Neural cell (in vitro differentiated cells): ENCODE results near the gene ATP12A. TPM values are rescaled to one million over a fixed set of nuclear protein-coding genes. Genes with fewer than 3 reads are reported as not detected.

Experiments used
- H2AFZ ChIP-seq: fragments of 200-600, 300-800 bp; sonication (generic), shearing (Covaris generic); 2 replicates; pipeline ENCODE4 v1.6.0; 2014; ENCODE audit warnings: low read depth, mild to moderate bottlenecking, antibody characterized with exemption, low read length, moderate library complexity
- H3F3A ChIP-seq: fragments of 200-600 bp; shearing (Covaris generic); 2 replicates; pipeline ENCODE4 v1.6.1; 2016; ENCODE audit warnings: mild to moderate bottlenecking, moderate library complexity, mixed read lengths, antibody characterized with exemption, low read length; ENCODE audit not compliant: insufficient read depth, poor library complexity, severe bottlenecking
- H3K27ac ChIP-seq: fragments of 200-600, 300-800 bp; sonication (generic), shearing (Covaris generic); 2 replicates; pipeline ENCODE4 v1.5.1; 2014; ENCODE audit warnings: mild to moderate bottlenecking, low read length, moderate library complexity
- H3K27me3 ChIP-seq: fragments of 300-800, 200-600 bp; sonication (generic), shearing (Covaris generic); 2 replicates; pipeline ENCODE4 v1.6.0; 2014; ENCODE audit warnings: mild to moderate bottlenecking, low read depth, low read length, moderate library complexity; ENCODE audit not compliant: insufficient read depth
- H3K36me3 ChIP-seq: fragments of 300-800, 200-600 bp; sonication (generic), shearing (Covaris generic); 2 replicates; pipeline ENCODE4 v1.5.1; 2014; ENCODE audit warnings: mild to moderate bottlenecking, antibody characterized with exemption, low read length, moderate library complexity; ENCODE audit not compliant: insufficient read depth
- H3K4me2 ChIP-seq: fragments of 300-800, 200-600 bp; sonication (generic), shearing (Covaris generic); 2 replicates; pipeline ENCODE4 v1.6.0; 2014; ENCODE audit warnings: mild to moderate bottlenecking, low read length
- H3K4me3 ChIP-seq: fragments of 300-800, 200-600 bp; sonication (generic), shearing (Covaris generic); 2 replicates; pipeline ENCODE4 v1.5.1; 2014; ENCODE audit warnings: mild to moderate bottlenecking, low read length, moderate library complexity
- H3K79me2 ChIP-seq: fragments of 200-600 bp; shearing (Covaris generic); replicated peaks from 2 replicates; pipeline ENCODE4 v1.6.0; 2014; ENCODE audit warnings: mild to moderate bottlenecking, low read length, moderate library complexity; ENCODE audit not compliant: insufficient read depth
- H3K9ac ChIP-seq: fragments of 300-800, 200-600 bp; sonication (generic), shearing (Covaris generic); 2 replicates; pipeline ENCODE4 v1.6.1; 2016; ENCODE audit warnings: mild to moderate bottlenecking, low read length, mixed read lengths
- H3K9me2 ChIP-seq: fragments of 200-600 bp; shearing (Covaris generic); 2 replicates; pipeline ENCODE4 v1.6.1; 2016; ENCODE audit warnings: mild to moderate bottlenecking, low read length, mixed read lengths; ENCODE audit not compliant: insufficient read depth
- H3K9me3 ChIP-seq: fragments of 200-600, 300-800 bp; sonication (generic), shearing (Covaris generic); 2 replicates; pipeline ENCODE4 v1.6.1; 2016; ENCODE audit warnings: mild to moderate bottlenecking, mixed run types, low read length, moderate library complexity, mixed read lengths
- H4K20me1 ChIP-seq: fragments of 200-600 bp; shearing (Covaris generic); 2 replicates; pipeline ENCODE4 v1.6.1; 2016; ENCODE audit warnings: mild to moderate bottlenecking, mixed run types; ENCODE audit not compliant: insufficient read depth
- EP300 ChIP-seq: fragments of 450-650 bp; conservative IDR thresholded peaks from 2 replicates; pipeline ENCODE4 v1.6.1; 2014; ENCODE audit warnings: antibody characterized with exemption, mild to moderate bottlenecking, moderate library complexity; ENCODE audit not compliant: poor library complexity, severe bottlenecking
- EZH2 ChIP-seq: fragments of 200-600, 300-800 bp; shearing (Covaris generic), sonication (generic); IDR thresholded peaks from 2 replicates; pipeline ENCODE4 v1.6.1; 2014; ENCODE audit warnings: antibody characterized with exemption, low read length, borderline replicate concordance, mild to moderate bottlenecking; ENCODE audit not compliant: insufficient read depth, poor library complexity, severe bottlenecking
- MXI1 ChIP-seq: fragments of 450-650 bp; conservative IDR thresholded peaks from 2 replicates; pipeline ENCODE4 v1.6.1; 2014; ENCODE audit warnings: antibody characterized with exemption, mild to moderate bottlenecking; ENCODE audit not compliant: poor library complexity, severe bottlenecking
- POLR2AphosphoS5 ChIP-seq: IDR thresholded peaks from 2 replicates; pipeline ENCODE4 v1.6.1; 2012
- RAD21 ChIP-seq: fragments of 450-650 bp; conservative IDR thresholded peaks from 2 replicates; pipeline ENCODE4 v1.6.1; 2014; ENCODE audit warnings: antibody characterized with exemption, mild to moderate bottlenecking, moderate library complexity
- SMC3 ChIP-seq: fragments of 450-650 bp; conservative IDR thresholded peaks from 2 replicates; pipeline ENCODE4 v1.6.1; 2014; ENCODE audit warnings: antibody characterized with exemption, mild to moderate bottlenecking, moderate library complexity; ENCODE audit not compliant: poor library complexity
- TAF1 ChIP-seq: IDR thresholded peaks from 2 replicates; pipeline ENCODE4 v1.6.1; 2012; ENCODE audit warnings: low read depth
- polyA plus RNA-seq: library from polyadenylated mRNA; depleted of rRNA; stranded (reverse); fragments of >200 nt; gene quantifications from 2 replicates; pipeline ENCODE4 v1.2.3, GENCODE V29; 2014
- TF ChIP-seq, protein P1 (sequence below): fragments of 450-650 bp; IDR thresholded peaks from 2 replicates; pipeline ENCODE4 v1.5.1; 2014; ENCODE audit warnings: antibody characterized with exemption, mild to moderate bottlenecking, moderate library complexity; ENCODE audit not compliant: poor library complexity, severe bottlenecking
- TF ChIP-seq, protein P2 (sequence below): IDR thresholded peaks from 2 replicates; pipeline ENCODE4 v1.6.1; 2012; ENCODE audit warnings: borderline replicate concordance

The ATP12A gene
- polyA plus RNA-seq, 1 donor from 2014 or later = not detected

DNA sequence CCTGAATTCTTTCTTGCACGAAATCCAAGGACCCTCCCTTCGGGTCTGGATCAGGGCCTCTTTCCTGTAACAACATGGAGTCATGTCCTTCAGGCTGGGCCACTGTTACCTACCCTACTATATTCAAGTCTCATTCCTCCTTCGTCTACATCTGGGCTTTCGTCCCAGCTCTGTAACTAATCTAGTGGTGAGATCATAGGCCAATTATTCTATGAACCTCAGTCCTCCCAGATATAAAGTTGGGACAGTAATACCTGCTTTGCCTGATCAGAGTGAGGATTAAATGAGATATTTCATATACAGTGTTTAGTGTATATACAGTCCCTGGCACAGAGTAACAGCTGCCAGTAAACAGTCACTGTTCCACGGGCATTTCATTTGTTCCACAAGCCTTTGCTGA is 48.3 kb upstream of the ATP12A start:
- H3K27me3 ChIP-seq = no peaks in the 10 kb centered on the region
- no peaks in the 10 kb centered on the region for H3K36me3 ChIP-seq
- no peaks in the 10 kb centered on the region for H4K20me1 ChIP-seq
- H2AFZ ChIP-seq = no peak overlapping the region
- H3F3A ChIP-seq = no peaks in the 10 kb centered on the region
- H3K4me2 ChIP-seq = no peak overlapping the region
- H3K27ac ChIP-seq = no peak overlapping the region
- no peak overlapping the region for H3K4me3 ChIP-seq
- H3K79me2 ChIP-seq = no peaks in the 10 kb centered on the region
- H3K9ac ChIP-seq = no peak overlapping the region
- TF ChIP-seq, protein P1, sequence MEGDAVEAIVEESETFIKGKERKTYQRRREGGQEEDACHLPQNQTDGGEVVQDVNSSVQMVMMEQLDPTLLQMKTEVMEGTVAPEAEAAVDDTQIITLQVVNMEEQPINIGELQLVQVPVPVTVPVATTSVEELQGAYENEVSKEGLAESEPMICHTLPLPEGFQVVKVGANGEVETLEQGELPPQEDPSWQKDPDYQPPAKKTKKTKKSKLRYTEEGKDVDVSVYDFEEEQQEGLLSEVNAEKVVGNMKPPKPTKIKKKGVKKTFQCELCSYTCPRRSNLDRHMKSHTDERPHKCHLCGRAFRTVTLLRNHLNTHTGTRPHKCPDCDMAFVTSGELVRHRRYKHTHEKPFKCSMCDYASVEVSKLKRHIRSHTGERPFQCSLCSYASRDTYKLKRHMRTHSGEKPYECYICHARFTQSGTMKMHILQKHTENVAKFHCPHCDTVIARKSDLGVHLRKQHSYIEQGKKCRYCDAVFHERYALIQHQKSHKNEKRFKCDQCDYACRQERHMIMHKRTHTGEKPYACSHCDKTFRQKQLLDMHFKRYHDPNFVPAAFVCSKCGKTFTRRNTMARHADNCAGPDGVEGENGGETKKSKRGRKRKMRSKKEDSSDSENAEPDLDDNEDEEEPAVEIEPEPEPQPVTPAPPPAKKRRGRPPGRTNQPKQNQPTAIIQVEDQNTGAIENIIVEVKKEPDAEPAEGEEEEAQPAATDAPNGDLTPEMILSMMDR = no peak
- TF ChIP-seq RAD21 (no peak), SMC3 (no peak), POLR2AphosphoS5 (no peak), EP300 (no peak), EZH2 (no peak), MXI1 (no peak), TAF1 (no peak)
- TF ChIP-seq, protein P2, sequence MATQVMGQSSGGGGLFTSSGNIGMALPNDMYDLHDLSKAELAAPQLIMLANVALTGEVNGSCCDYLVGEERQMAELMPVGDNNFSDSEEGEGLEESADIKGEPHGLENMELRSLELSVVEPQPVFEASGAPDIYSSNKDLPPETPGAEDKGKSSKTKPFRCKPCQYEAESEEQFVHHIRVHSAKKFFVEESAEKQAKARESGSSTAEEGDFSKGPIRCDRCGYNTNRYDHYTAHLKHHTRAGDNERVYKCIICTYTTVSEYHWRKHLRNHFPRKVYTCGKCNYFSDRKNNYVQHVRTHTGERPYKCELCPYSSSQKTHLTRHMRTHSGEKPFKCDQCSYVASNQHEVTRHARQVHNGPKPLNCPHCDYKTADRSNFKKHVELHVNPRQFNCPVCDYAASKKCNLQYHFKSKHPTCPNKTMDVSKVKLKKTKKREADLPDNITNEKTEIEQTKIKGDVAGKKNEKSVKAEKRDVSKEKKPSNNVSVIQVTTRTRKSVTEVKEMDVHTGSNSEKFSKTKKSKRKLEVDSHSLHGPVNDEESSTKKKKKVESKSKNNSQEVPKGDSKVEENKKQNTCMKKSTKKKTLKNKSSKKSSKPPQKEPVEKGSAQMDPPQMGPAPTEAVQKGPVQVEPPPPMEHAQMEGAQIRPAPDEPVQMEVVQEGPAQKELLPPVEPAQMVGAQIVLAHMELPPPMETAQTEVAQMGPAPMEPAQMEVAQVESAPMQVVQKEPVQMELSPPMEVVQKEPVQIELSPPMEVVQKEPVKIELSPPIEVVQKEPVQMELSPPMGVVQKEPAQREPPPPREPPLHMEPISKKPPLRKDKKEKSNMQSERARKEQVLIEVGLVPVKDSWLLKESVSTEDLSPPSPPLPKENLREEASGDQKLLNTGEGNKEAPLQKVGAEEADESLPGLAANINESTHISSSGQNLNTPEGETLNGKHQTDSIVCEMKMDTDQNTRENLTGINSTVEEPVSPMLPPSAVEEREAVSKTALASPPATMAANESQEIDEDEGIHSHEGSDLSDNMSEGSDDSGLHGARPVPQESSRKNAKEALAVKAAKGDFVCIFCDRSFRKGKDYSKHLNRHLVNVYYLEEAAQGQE = no peak
- H3K9me2 ChIP-seq = no peaks in the 10 kb centered on the region
- H3K9me3 ChIP-seq = no peaks in the 10 kb centered on the region

DNA sequence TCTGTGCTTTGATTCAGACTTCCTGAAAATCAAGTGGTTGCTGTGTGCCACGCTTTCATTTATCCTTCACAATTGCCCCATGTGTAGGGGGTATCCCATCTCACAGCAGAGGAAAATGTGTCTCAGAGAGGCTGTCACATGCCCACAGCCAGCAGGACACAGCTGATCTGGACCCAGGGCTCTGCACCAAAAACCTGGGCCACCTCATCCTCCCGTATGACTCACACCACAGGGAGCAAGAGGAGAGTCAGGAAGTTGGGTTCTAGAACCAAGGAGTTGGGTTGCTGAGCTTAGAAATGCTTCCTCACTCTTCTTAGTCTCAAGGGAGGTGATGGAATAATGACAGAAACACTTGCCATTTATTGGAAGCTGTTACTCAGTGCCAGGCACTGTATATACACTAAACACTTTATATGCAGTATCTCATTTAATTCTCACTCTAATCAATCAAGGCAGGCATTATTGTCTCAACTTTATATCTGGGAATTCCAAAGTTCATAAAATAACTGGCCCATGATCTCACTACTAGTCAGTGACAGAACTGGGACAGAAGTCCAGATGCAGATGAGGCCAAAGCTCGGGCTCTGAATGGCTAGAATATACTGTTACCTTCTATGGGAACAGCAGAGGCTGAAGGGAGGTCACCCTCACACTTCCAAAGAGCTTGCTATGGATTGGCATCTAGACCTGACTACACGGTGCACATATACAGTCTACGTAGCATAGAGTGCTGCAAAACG is 47.7 kb upstream of the ATP12A start:
- TF ChIP-seq SMC3 = no peak
- TF ChIP-seq, protein P1 = no peak
- TF ChIP-seq POLR2AphosphoS5 = no peak
- TF ChIP-seq, protein P2 = no peak
- no peak for TF ChIP-seq TAF1
- TF ChIP-seq EZH2 = no peak
- Histone ChIP-seq H3K36me3 (no peaks in the 10 kb centered on the region), H3K27me3 (no peaks in the 10 kb centered on the region), H3F3A (no peaks in the 10 kb centered on the region), H3K79me2 (no peaks in the 10 kb centered on the region), H3K9me3 (no peaks in the 10 kb centered on the region), H3K4me2 (no peak overlapping the region), H3K27ac (no peak overlapping the region), H3K9ac (no peak overlapping the region), H2AFZ (no peak overlapping the region), H3K9me2 (no peaks in the 10 kb centered on the region), H4K20me1 (no peaks in the 10 kb centered on the region), H3K4me3 (no peak overlapping the region)
